B cell (primary cell): ENCODE results near the gene ENTHD1. TPM values are rescaled to one million over a fixed set of nuclear protein-coding genes. Genes with fewer than 3 reads are reported as not detected.

Experiments
- ATAC-seq: fragments of 200-7000 bp; cut with Tn5 transposase; one replicate; pipeline ENCODE4 v1.10.0; 2021; ENCODE audit warnings: low read depth, mild to moderate bottlenecking, moderate number of reproducible peaks, moderate library complexity
- CTCF ChIA-PET: fragments of 350-600 bp; sonication (Branson Sonifier 250); formaldehyde crosslinking; loops from one replicate; lab custom pipeline; 2021; ENCODE audit warnings: antibody characterized with exemption, inconsistent platforms; lab: Charles Lee
- POLR2A ChIA-PET: fragments of 350-600 bp; sonication (Branson Sonifier 250); formaldehyde crosslinking; loops from one replicate; lab custom pipeline; 2021; ENCODE audit warnings: antibody characterized with exemption; lab: Charles Lee
- DNase-seq: peaks from one replicate; pipeline ENCODE4 v3.0.0; 2013
- H2AFZ ChIP-seq: 2 replicates; pipeline ENCODE4 v1.6.1; 2012; ENCODE audit warnings: mild to moderate bottlenecking, low read depth, low read length; ENCODE audit not compliant: insufficient read depth, poor library complexity, severe bottlenecking
- H3K27ac ChIP-seq, 2 donors: 1 replicate in 1 of 2; 2 replicates in 1 of 2; pipeline ENCODE4 v1.5.1; 2012 to 2013; ENCODE audit warnings: low read length in 2 of 2, mild to moderate bottlenecking in 2 of 2, moderate library complexity in 1 of 2
- H3K27me3 ChIP-seq, 4 experiments: fragments of 200-600 bp in 1 of 4; sonication (generic) in 1 of 4; replicated peaks in 1 of 4; 1 replicate in 2 of 4; 2 replicates in 2 of 4; pipeline versions ENCODE4 v1.6.1 to v1.7.0; 2013 to 2016; ENCODE audit warnings: low read length in 3 of 4, mild to moderate bottlenecking in 2 of 4, mixed read lengths in 1 of 4, moderate library complexity in 1 of 4; ENCODE audit not compliant: insufficient read depth in 4 of 4, control insufficient read depth in 3 of 4; ENCODE audit errors: control extremely low read depth in 1 of 4
- H3K36me3 ChIP-seq, 2 experiments: replicated peaks in 1 of 2; 1 replicate in 1 of 2; 2 replicates in 1 of 2; pipeline versions ENCODE4 v1.6.1 to v1.7.1; 2013; ENCODE audit warnings: low read length in 1 of 2; ENCODE audit not compliant: insufficient read depth in 2 of 2, control insufficient read depth in 1 of 2; ENCODE audit errors: control extremely low read depth in 1 of 2, extremely low read depth in 1 of 2
- H3K4me1 ChIP-seq, 2 donors: fragments of 200-600 bp in 1 of 2; sonication (generic) in 1 of 2; 1 replicate in 1 of 2; 2 replicates in 1 of 2; pipeline versions ENCODE4 v1.5.1 to v1.6.1; 2013 to 2017; ENCODE audit warnings: low read length in 2 of 2; ENCODE audit not compliant: control insufficient read depth in 2 of 2, insufficient read depth in 2 of 2
- H3K4me2 ChIP-seq: replicated peaks from 2 replicates; pipeline ENCODE3; 2012; ENCODE audit warnings: mild to moderate bottlenecking, low read depth, low read length; ENCODE audit not compliant: poor library complexity, severe bottlenecking
- H3K4me3 ChIP-seq, 5 experiments: fragments of 200-600 bp in 1 of 5; sonication (generic) in 1 of 5; 1 replicate in 3 of 5; 2 replicates in 2 of 5; pipeline versions ENCODE4 v1.5.1 to v1.7.0; 2011 to 2016; ENCODE audit warnings: low read length in 4 of 5, mild to moderate bottlenecking in 4 of 5, low read depth in 2 of 5, control low read depth in 1 of 5, moderate library complexity in 1 of 5; ENCODE audit not compliant: insufficient read depth in 1 of 5; ENCODE audit errors: control extremely low read depth in 1 of 5, extremely low read depth in 1 of 5
- H3K79me2 ChIP-seq: fragments of 200-600 bp; sonication (generic); one replicate; pipeline ENCODE4 v1.6.0; 2016; ENCODE audit warnings: low read length; ENCODE audit not compliant: control insufficient read depth, insufficient read depth
- H3K9ac ChIP-seq: fragments of 200-600 bp; sonication (generic); 2 replicates; pipeline ENCODE4 v1.6.1; 2017; ENCODE audit warnings: mild to moderate bottlenecking, low read length, moderate library complexity
- H3K9me3 ChIP-seq, 3 donors: one replicate each; pipeline versions ENCODE4 v1.6.1 to v1.7.1; 2013; ENCODE audit warnings: low read length in 2 of 3; ENCODE audit not compliant: control insufficient read depth in 2 of 3, insufficient read depth in 1 of 3; ENCODE audit errors: control extremely low read depth in 1 of 3
- H4K20me1 ChIP-seq: 2 replicates; pipeline ENCODE4 v1.6.0; 2012; ENCODE audit warnings: mild to moderate bottlenecking, low read length; ENCODE audit not compliant: insufficient read depth, control insufficient read depth, poor library complexity, severe bottlenecking
- H3K27ac Mint-ChIP-seq: one replicate; pipeline ENCODE4 v1.8.0; 2021; ENCODE audit warnings: mixed read lengths
- H3K27me3 Mint-ChIP-seq: one replicate; pipeline ENCODE4 v1.8.0; 2021; ENCODE audit warnings: mixed read lengths
- H3K4me1 Mint-ChIP-seq: one replicate; pipeline ENCODE4 v1.8.0; 2021; ENCODE audit warnings: mixed read lengths
- H3K4me3 Mint-ChIP-seq: one replicate; pipeline ENCODE4 v1.8.0; 2021; ENCODE audit warnings: mixed read lengths
- H3K9me3 Mint-ChIP-seq: one replicate; pipeline ENCODE4 v1.8.0; 2022; ENCODE audit warnings: mixed read lengths; ENCODE audit not compliant: insufficient read depth
- EZH2 ChIP-seq: IDR thresholded peaks from 2 replicates; pipeline ENCODE4 v1.6.1; 2012; ENCODE audit warnings: borderline replicate concordance, low read depth, mild to moderate bottlenecking, moderate library complexity, low read length; ENCODE audit not compliant: insufficient read depth, poor library complexity, severe bottlenecking
- WGBS: methylation state at CpG from one replicate; pipeline ENCODE4 v1.1.5; 2013; ENCODE audit warnings: missing lambda C conversion rate; ENCODE audit not compliant: insufficient coverage; 5-methylcytosine and 5-hydroxymethylcytosine counted together
- intact Hi-C: fragments of 100-400 bp; cut with micrococcal nuclease; formaldehyde crosslinking; loops from one replicate; pipeline ENCODE4 v1.10.0; 2022
- polyA plus RNA-seq: library from polyadenylated mRNA; depleted of rRNA; stranded (reverse); fragments of >200 nt; gene quantifications from 2 replicates; pipeline ENCODE4 v1.2.3, GENCODE V29; 2012
- total RNA-seq, 2 donors: library from RNA; stranded (reverse); fragments of 120-200 nt in 1 of 2; gene quantifications; 1 replicate in 1 of 2; 2 replicates in 1 of 2; pipeline versions ENCODE4 v1.2.3 to v1.2.4, GENCODE V29; 2013 to 2022
- TF ChIP-seq, protein P1 (sequence below): fragments of 200-600 bp; IDR thresholded peaks from one replicate; pipeline ENCODE4 v1.8.0; 2022; ENCODE audit warnings: antibody characterized with exemption, mild to moderate bottlenecking

Gene ENTHD1
- total and polyA plus RNA-seq, 2 donors (not counting 1 experiment from before 2014, with no cell fraction given), result not detected

DNA sequence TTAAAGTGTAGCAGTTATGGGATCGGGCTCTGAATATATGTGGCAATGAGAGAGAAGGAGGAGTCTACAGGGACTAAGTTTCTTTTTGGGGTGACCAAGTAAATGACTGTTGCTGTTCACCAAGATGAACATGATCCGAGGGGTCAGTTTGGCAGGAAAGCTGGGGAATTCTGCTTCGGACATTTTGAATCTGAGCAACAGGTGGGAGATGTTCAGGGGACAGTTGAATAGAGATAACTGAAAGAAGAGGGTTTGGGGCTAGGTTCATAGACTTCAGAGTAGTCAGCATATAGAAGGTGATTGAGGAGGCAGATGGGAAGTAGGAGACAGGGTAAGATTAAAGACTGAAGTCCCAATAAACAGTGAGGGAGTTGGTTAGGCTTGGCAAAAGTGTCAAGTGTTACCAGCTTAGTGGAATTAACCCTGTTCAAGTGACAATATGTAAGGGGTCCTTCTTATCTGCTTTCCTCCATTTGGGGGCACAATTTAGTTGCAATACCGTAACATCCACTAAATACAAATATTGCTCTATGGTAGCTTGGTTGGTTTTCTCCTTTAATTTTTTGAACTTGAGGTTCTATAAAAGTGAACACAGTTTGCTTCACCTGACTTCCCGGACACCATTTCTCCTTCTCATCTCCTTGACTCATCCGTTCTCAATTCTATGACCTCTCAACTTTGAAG is 2.9 kb upstream of the ENTHD1 start:
- Histone ChIP-seq H3K36me3 (no peaks in the 10 kb centered on the region), H2AFZ (peak overlapping the region; percentile 8), H3K9me3 (peaks cover 0 to 4% (median 0%) of the 10 kb centered on the region in 3 donors), H3K9ac (no peak overlapping the region), H3K27me3 (no peaks in the 10 kb centered on the region), H4K20me1 (no peaks in the 10 kb centered on the region), H3K79me2 (peaks cover 11% of the 10 kb centered on the region), H3K4me2 (no peak overlapping the region), H3K4me3 (no peak overlapping the region), H3K27ac (no peak overlapping the region), H3K4me1 (peaks cover 41 to 43% of the 10 kb centered on the region in 2 donors)
- ChIA-PET CTCF (interaction anchor here (0.7 to 1.6 kb wide), 5 partner anchors 37 to 128 kb away, joined by 3 to 6 read pairs (median 3); no protein-coding TSS in a partner anchor), POLR2A (interaction anchor here (0.7 kb wide), 1 partner anchor 590 kb away, joined by 5 read pairs; no protein-coding TSS in a partner anchor)
- WGBS, result 97% methylated on average over 5 of the region's 6 CpGs
- Mint-ChIP-seq H3K4me1 (peaks cover 34% of the 10 kb centered on the region), H3K27ac (no peak overlapping the region), H3K4me3 (no peak overlapping the region), H3K9me3 (no peaks in the 10 kb centered on the region), H3K27me3 (no peaks in the 10 kb centered on the region)
- intact Hi-C loops, result loop anchor here (5.0 kb wide), 2 partner anchors 46 to 69 kb away; no protein-coding TSS in a partner anchor
- DNase-seq (no peak), ATAC-seq (no peak)
- no peak for TF ChIP-seq EZH2
- TF ChIP-seq, protein P1, sequence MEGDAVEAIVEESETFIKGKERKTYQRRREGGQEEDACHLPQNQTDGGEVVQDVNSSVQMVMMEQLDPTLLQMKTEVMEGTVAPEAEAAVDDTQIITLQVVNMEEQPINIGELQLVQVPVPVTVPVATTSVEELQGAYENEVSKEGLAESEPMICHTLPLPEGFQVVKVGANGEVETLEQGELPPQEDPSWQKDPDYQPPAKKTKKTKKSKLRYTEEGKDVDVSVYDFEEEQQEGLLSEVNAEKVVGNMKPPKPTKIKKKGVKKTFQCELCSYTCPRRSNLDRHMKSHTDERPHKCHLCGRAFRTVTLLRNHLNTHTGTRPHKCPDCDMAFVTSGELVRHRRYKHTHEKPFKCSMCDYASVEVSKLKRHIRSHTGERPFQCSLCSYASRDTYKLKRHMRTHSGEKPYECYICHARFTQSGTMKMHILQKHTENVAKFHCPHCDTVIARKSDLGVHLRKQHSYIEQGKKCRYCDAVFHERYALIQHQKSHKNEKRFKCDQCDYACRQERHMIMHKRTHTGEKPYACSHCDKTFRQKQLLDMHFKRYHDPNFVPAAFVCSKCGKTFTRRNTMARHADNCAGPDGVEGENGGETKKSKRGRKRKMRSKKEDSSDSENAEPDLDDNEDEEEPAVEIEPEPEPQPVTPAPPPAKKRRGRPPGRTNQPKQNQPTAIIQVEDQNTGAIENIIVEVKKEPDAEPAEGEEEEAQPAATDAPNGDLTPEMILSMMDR, result no peak

DNA sequence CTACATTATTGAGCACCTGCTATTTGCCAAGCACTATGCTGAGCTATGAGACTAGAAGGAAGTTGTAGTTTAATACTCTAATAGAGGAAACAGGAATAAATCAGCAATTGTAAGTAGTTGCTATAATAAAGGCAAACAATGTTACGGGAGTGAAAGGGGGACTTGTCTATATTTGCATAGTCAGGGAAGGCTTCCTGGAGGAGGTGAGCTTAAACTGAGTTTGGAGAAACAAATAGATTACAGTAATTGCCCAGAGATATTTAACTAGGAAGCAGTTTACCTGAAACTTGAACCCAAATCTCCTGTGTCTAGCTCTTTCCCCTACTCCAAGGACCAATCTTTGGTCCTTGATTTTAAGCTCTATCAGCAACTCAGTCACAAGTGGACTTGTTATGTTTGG is 2.1 kb upstream of the ENTHD1 start:
- POLR2A ChIA-PET, result interaction anchor here (0.6 kb wide), 2 partner anchors 29 to 81 kb away, joined by 3 to 4 read pairs; no protein-coding TSS in a partner anchor
- ATAC-seq (no peak), DNase-seq (no peak)
- H4K20me1 ChIP-seq, result no peaks in the 10 kb centered on the region
- no peaks in the 10 kb centered on the region for H3K27me3 Mint-ChIP-seq
- no peak overlapping the region for H2AFZ ChIP-seq
- peaks cover 4% of the 10 kb centered on the region for H3K79me2 ChIP-seq
- H3K4me1 ChIP-seq, result peaks cover 34 to 35% of the 10 kb centered on the region in 2 donors
- H3K9me3 ChIP-seq, result peaks cover 0 to 4% (median 0%) of the 10 kb centered on the region in 3 donors
- H3K27ac Mint-ChIP-seq, result no peak overlapping the region
- no peak overlapping the region for H3K9ac ChIP-seq
- no peak overlapping the region for H3K4me3 Mint-ChIP-seq
- H3K4me1 Mint-ChIP-seq, result peaks cover 27% of the 10 kb centered on the region
- H3K9me3 Mint-ChIP-seq, result no peaks in the 10 kb centered on the region
- WGBS, result 80% methylated on average over 1 of the region's 1 CpG
- no peak overlapping the region for H3K27ac ChIP-seq
- CTCF ChIA-PET, result no interaction called here
- intact Hi-C loops, result loop anchor here (5.0 kb wide), 2 partner anchors 47 to 68 kb away; no protein-coding TSS in a partner anchor
- no peak overlapping the region for H3K4me3 ChIP-seq
- H3K4me2 ChIP-seq, result no peak overlapping the region
- H3K36me3 ChIP-seq, result no peaks in the 10 kb centered on the region
- TF ChIP-seq, protein P1, result no peak
- TF ChIP-seq EZH2, result no peak
- H3K27me3 ChIP-seq, result no peaks in the 10 kb centered on the region
